GM06990 (cell line): ENCODE data around the gene EMX1.
A peak's percentile ranks its signal among the peaks of the same experiment; 100 is the strongest.

Experiments
- DNase-seq: peaks from one replicate; pipeline ENCODE4 v3.0.0-alpha.2; 2011; ENCODE audit not compliant: insufficient read length; ENCODE audit errors: extremely low read depth
- H3K27me3 ChIP-seq: replicated peaks from 2 replicates; pipeline ENCODE4 v1.6.0; 2011; ENCODE audit warnings: low read length; ENCODE audit not compliant: control insufficient read depth, insufficient read depth
- H3K36me3 ChIP-seq: 2 replicates; pipeline ENCODE4 v1.5.1; 2011; ENCODE audit warnings: low read length; ENCODE audit not compliant: control insufficient read depth, insufficient read depth
- H3K4me3 ChIP-seq: replicated peaks from 2 replicates; pipeline ENCODE4 v1.5.1; 2011; ENCODE audit warnings: low read depth, mild to moderate bottlenecking, control low read depth, low read length
- CTCF ChIP-seq: IDR thresholded peaks from 2 replicates; pipeline ENCODE4 v1.5.1; 2011; ENCODE audit warnings: low read length, control low read depth, mild to moderate bottlenecking, inconsistent platforms; ENCODE audit not compliant: insufficient read depth, poor library complexity, severe bottlenecking

The EMX1 gene

DNA sequence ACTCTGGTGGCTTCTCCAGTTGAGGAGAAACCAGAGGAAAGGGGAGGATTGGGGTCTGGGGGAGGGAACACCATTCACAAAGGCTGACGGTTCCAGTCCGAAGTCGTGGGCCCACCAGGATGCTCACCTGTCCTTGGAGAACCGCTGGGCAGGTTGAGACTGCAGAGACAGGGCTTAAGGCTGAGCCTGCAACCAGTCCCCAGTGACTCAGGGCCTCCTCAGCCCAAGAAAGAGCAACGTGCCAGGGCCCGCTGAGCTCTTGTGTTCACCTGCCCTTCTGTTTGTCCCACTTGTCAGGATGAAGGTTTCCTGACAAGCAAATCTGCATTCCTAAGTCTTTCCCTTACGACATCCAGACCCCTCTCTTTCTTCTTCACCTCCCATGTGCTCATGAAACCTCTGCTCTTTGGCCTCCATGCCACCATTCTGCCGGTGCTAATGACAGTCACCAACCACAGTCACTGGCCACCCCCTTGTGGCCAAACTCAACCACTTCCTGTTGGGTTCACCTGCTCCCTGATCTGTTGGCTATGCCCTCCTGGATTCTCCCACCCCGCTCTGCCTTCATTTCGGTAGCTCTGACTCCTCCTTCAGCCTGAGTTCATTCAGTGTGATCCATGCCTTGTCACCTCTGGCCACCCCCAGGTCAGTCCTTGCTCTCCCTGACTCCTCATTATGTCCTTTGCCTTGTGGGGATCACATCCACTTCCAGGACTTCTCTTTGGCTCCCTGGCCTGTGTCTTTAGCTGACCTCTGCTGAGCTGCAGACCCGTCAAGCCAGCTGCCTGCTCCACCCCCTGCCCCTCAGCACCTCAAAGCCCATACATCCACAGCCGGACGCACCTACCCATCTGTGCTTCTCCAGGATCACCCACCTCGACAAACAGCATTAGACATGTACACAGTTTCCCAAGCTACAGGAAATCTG is 17.6 kb downstream of the EMX1 start:
- H3K4me3 ChIP-seq: no peak overlapping the region
- H3K36me3 ChIP-seq: no peaks in the 10 kb centered on the region; the same call in 1 of the 2 replicates
- no peak for DNase-seq
- no peaks in the 10 kb centered on the region for H3K27me3 ChIP-seq
- TF ChIP-seq CTCF: peak; percentile 47

DNA sequence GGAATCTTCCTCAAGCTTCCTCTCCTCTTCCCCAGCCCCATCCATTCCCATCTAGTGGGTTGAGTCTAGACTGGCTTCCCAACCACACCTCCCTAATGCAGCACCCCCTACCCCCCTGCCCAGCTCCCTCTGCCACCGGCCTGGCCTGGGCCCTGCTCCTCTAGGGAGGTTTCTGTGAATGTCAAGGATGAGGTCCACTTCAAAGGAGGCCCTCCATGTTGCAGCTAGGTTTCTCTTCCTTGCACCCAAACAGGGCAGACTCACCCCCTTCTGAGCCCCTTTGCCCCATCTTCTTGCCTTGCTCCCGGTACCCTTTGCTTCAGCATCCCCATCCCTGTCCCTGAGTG is 18.3 kb downstream of the EMX1 start:
- H3K4me3 ChIP-seq: no peak overlapping the region
- DNase-seq: no peak
- no peaks in the 10 kb centered on the region for H3K27me3 ChIP-seq
- H3K36me3 ChIP-seq: no peaks in the 10 kb centered on the region; the same call in 1 of the 2 replicates
- TF ChIP-seq CTCF: no peak

- no peaks in the 10 kb centered on the region; the same call in 1 of the 2 replicates for H3K36me3 ChIP-seq
- H3K4me3 ChIP-seq: no peak overlapping the region
- TF ChIP-seq CTCF: no peak
- no peaks in the 10 kb centered on the region for H3K27me3 ChIP-seq
- no peak for DNase-seq
These were observed 19.5 kb downstream of the EMX1 start for GRCh38 chr2:72936660-72937355.

GRCh38 chr2:72937356-72937669 is 20.0 kb downstream of the EMX1 start:
- Histone ChIP-seq H3K4me3 (no peak overlapping the region), H3K36me3 (no peaks in the 10 kb centered on the region; the same call in 1 of the 2 replicates), H3K27me3 (no peaks in the 10 kb centered on the region)
- no peak for TF ChIP-seq CTCF
- no peak for DNase-seq

- no peak for DNase-seq
- no peak overlapping the region for H3K4me3 ChIP-seq
- no peaks in the 10 kb centered on the region; the same call in 1 of the 2 replicates for H3K36me3 ChIP-seq
- H3K27me3 ChIP-seq: no peaks in the 10 kb centered on the region
- TF ChIP-seq CTCF: no peak
These were observed 21.1 kb downstream of the EMX1 start for GRCh38 chr2:72938455-72938854.
